ENCODE results near the gene DPEP3.

Gene DPEP3

DNA sequence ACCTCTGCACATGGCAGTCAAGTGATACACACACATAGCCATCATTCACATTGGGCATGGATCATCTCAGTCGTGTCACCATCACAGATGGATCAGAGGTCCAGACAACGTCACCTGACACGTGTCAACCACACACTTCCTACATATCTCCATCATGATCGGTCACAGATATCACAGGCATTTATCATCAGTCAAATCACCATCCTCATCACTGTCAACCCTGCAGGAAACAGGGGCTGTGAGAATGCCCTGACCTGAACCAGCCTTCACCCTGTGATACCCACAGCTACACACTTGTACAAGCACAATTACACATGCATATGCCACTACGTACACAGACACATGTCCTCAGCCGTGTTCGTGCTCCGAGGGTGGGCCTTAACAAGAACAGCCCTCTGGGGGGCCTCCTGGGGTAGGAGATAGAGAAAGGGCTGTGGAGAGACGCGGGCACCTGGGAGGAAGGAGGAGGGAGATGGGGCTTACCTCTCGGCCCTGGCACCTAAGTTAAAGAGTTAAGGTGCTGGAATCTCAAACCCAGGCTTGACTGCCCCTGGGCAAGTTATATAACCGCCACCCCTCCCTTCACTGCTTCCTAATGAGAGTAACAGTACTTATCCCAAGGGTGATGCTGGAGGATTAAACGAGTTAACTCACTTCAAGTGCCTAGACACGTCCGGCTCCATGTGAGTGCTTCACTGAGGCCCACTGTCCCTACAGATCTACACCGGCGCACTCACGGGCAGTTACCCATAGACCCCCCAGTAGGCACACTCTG lies 12.9 kb downstream of the DPEP3 start:
- no peak for DNase-seq (ENCODE audit: low read depth in 1 of 2, low spot score in 1 of 2)

DNA sequence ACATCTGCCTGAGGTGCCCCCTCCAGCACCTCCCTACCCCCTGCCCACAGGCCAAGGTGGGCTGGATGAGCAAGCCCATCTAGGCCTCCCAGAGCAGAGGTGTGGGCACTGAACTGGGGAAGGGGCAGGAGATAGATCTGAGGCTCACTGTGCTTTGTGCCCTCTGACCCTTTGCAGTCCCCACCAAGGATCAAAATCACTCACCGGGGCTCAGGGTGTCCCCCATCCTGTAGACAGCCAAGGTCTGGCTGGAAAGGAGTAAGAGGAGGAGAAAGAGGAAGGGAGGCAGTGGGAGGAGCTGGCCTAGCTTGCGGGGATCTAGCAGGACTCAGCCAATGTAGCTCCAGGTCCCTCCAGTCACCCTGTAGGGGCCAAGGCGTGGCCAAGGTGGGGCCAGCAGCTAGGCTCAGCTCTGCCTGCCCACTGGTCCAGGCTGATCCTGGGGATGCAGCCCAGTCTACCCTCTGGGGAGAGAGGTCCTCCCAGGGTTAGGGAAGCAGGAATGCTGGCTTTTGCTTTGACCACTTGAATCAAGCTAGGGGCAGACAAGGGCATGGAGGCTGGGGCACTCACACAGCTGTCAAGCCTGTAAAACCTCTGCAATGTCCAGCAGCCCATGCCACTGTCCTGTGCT lies 13.6 kb downstream of the DPEP3 start:
- DNase-seq (ENCODE audit: low read depth in 1 of 2, low spot score in 1 of 2): no peak

DNA sequence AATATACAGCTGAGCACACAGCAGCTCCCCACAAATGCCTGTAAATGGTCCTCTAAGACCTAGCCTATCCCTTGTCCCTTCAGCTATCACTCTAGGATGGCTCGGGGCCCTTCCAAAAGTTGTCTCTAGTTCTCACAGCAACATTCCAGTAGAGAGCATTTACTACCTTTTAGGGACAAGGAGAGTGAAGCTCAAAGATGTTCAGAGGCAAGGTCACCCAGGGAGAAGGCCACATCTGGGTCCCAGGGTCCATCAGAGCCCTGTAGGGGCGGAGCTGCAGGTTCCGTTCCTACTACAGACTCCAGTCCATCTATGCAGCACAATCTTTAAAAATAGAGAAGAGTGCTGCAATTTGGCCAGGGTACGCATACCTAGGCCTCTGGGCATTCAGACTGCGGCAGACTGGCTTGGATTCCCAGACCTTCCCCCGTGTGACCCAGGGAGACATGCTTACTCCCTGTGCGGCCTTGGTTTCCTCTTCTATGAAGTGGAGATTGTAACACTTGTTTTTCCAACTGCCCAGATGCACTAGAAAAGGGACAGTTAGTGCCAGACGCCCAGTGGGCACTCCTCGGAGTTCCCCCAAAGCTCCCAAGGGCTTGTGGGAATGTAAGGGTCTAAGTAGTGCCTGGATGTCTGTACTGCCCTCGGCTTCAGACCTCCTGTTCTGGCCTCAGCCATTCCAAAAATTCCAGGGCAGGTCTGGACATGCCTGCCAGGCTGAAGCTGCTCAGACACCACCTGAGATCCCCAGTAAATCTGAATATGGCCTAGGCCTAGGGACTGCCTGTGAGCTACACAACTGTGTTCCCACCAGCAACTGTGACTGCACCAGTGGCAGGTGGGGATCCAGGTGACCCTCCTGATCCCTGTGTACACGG lies 14.4 kb downstream of the DPEP3 start:
- no peak for DNase-seq (ENCODE audit: low read depth in 1 of 2, low spot score in 1 of 2)

DNA sequence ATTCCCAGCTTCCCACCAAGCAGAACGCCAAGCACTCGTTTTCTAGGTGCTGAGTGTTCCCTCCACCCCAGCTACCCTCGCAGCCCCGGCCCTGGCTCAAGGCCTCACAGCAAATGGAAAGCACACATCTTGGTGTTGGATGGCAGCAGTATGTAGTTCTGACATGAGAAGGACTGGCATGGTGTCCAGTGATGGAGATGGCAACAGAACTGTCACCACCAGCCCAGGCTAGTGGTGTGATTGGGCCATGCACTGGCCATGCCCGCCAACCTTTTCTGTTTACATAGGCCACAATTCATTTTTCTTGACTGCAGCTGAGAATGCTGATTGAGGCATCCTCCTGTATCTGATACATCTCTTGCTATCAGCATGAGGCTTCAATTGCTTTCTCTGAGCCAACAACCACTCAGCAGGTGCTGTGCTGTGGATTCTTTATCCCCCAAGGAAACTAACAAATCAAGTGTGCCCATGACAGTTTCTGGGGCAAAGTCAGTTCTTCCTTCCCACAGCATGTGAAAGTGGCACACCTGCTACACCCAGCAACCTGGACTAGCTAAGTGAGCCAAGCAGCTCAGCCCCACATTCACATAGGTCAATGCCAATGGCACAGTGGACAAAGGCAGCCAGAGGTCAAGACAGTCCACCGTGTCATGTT lies 15.7 kb downstream of the DPEP3 start:
- no peak for DNase-seq (ENCODE audit: low read depth in 1 of 2, low spot score in 1 of 2)

DNA sequence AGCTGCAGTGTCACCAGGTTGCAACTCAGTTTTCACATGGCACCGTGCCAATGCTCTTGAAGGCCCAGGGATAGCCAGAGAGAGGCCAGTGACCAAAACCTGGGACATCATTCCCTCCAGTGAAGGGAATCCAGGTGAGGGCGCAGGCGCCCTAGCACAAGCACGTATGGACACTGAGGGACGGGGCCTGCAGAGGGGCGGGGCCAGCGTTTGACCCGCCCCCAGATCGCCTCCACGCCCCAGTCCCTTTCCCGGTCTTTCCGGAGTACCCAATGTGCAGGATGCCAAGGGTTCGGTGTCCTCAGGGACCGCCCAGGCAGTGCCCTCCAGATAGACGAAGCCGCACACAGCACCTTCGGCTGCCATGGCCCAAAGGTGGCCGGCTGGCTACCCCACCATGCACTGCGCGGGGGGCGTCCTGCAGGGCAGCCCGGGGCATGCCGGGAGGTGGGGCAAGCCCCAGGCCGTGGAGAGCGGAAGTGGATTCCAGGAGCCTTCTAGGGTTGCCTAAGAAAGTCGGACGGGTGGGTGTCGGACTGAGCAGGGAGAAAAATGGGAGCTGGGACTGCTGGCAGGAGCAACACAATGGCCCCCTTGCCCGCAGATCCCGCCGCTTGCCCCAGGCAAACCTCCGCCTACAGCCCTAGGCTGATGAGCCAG lies 16.5 kb downstream of the DPEP3 start:
- no peak for DNase-seq (ENCODE audit: low read depth in 1 of 2, low spot score in 1 of 2)

DNA sequence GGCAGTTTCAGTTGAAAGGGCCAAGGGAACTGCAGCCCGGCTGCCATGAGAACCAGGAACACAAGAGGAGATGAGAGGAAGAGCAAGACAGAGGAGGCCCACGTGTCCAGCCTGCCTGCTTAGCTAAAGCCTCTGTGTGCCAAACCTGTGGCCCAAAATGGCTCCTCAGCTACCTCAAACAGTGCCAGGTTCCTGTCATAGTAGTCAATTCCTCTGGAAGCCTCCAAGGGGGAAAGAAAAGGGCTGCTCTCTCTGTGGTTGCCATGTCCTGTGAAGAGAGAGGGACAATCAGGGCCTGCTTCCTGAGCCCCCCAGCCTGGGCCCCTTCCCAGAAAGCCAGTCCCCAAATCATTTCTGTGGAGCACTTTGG lies 17.0 kb downstream of the DPEP3 start:
- no peak for DNase-seq (ENCODE audit: low read depth in 1 of 2, low spot score in 1 of 2)

DNA sequence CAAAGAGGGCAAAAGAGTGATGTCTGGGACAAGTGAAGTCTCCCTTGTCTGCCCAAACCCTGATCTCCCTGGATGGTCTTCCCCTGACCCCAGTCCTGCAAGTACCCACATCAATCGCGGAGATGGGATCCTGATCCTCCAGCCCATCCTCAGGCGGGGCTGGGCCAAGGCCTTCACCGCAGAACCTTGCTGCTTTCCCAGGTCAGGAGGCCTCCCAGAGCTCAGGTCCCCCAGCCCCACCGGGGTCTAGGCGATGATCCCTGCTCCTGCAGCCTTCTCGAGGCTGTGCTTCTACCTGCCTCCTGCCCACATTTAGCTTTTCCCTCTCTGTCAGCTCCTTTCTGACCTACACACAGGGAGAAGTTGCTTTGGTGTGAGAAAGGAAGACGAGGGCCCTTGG lies 18.2 kb downstream of the DPEP3 start:
- DNase-seq (ENCODE audit: low read depth in 1 of 2, low spot score in 1 of 2): no peak

DNA sequence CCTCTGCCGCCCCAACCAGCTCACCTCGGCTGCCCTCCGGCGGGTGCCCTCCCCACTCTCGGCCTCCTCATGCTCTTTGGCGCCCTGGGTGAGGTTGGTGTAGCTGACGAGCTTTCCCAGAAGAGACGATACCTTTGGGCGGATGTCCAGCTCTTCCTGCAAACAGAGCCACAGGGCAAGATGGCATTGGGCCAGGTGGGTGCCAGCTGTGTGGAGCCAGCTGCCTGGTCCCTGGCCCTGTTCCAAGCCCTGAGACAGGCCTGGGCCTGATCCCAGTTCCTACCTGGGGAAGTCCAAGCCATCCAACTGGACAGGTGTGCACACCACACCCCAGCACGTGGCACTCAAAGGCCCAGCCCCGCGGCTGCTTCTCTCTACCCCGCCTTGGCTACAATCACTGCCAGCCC lies 18.7 kb downstream of the DPEP3 start:
- DNase-seq (ENCODE audit: low read depth in 1 of 2, low spot score in 1 of 2): no peak

DNA sequence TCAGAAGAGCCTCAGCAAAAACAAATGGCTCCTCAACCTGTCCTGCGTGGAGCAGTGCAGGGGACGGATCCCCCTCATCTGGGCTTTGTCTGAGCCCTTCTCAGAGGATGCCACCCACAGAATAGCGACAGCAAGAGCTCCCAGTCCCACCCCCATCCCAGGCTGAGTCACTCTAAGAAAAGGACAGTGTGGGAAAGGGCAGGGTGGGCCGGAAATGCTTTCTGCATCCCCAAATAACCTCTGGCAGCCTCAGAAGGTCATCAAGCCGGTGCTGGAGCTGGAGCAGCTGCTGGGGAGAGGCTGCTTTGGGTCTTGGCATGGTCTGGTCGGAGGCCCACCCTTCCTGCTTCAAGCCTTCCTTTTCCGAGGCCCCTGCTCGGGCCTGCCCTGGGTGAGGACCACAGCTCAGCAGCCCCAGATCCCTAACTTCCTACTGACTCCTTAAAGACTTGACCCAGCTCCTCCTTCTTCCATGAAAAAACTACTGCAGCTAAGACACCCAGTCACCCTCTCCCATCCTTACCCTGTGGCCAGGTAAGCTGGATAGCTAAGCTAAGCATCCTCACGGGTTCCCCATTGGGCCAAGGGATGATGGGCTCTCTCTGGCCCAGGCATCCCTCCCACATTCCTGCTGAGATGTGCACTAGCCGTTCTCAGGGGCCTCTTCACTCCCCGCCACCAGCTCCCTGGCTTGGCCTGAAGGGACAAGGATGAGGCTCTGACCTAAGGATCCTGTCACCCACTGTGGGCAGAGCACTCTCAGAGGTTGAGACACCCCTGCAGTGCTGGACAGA lies 20.6 kb downstream of the DPEP3 start:
- DNase-seq (ENCODE audit: low read depth in 1 of 2, low spot score in 1 of 2): no peak

DNA sequence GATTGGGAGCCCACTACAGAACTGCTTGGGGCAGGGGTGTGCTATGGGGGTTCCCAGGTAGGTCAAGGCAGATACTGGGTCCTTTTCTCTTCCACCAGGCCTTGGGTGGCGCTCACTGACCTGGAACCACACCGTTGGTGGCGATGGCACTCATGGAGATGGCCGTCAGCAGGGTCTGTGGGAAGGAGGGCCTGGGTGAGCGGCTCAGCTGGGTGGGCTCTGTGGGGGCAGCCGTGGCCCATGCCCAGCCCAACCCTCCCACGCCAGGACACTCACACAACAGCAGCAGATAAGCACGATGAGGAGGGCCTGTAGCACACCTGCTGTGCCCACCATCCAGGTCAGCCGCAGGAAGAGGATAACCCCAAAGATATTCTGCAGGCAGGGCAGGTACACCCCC lies 22.7 kb downstream of the DPEP3 start:
- no peak for DNase-seq (ENCODE audit: low read depth in 1 of 2, low spot score in 1 of 2)

DNA sequence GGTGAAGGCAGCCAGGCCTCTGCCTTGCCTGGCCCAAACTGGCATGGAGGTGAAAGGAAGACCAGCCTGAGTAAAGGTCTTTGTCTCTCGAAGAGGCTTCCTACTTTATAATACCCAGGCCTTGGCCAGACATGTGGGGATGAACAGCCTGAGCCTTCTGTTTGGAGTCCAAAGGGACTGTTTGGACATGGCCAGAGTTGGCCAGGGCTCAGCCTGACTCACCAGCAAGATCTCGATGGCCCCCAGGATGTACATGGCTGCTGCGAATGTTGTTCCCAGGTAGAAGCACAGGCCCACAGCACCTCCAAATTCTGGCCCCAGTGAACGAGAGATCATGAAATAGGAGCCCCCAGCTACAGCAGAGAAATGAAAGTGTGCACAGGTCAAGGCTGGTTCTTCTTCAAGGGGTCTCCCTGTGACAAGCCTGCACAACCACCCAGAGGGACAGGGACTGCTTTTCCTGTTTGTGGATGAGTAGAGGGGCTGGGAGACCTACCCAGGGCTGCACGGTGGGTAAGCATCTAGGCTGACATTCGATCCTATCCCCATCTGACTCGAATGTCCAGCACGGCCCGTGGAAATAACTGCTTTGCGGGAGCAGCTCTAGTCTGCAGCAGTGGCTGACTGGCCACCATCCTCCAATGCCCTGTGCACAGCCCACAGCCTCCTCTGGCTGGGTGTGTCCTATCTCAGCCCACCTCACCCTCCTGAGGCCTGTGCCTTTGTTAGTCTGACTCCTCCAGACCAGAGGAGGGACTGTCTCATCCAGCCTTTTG lies 25.7 kb downstream of the DPEP3 start:
- DNase-seq (ENCODE audit: low read depth in 1 of 2, low spot score in 1 of 2): no peak

DNA sequence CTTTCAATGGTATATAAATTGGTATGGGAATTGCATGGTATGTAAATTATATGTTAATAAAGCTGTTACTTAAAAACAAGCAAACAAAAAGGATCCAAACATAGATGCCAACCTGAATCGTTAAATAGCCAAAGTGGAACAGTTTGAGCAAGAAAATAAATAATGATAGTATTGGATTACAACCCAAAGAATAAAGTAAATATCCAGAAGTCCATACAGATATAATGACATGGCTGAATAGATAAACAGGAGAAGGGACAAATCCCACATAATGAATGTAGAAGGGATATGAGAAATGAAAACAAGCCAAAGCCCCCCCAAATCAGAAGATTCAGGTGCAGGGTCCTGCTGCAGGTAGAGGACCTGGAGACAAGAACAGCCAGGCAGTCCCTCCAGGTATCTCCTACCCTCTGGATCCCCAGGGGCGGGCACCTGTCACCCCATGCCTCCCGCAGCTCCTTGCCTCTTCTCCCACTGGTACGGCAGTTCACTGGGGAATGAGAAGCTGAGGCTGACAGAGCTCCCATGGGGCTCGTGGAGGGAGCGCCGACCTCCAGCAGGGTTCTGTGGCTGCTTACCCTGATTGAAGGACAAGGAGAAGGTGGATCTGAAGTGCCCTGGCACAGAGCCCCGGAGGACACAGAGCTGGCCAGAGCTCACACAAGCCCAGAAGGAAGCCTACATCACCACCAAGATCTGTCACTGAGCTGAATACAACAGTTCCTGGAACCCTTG lies 26.5 kb downstream of the DPEP3 start:
- DNase-seq (ENCODE audit: low read depth in 1 of 2, low spot score in 1 of 2): no peak

DNA sequence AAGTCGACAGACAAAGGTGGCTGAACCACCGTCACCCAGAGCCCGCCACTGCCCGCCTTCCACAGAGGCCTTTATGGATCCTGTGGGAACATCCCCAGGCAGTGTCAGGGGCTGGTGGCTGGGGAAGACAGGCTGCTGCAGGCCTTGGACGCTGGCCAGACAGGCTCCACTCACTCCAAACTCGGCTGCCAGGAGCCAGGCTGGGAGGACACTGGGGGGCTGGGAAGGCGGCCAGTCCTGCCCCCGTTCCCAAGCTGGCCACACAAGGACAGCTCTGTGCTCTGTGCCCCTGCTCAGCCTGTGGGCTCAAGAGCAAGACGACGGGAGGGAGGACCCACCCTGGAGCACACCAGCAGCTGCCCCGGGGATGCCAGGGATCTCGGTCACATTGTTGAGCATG lies 28.8 kb downstream of the DPEP3 start:
- no peak for DNase-seq (ENCODE audit: low read depth in 1 of 2, low spot score in 1 of 2)

DNA sequence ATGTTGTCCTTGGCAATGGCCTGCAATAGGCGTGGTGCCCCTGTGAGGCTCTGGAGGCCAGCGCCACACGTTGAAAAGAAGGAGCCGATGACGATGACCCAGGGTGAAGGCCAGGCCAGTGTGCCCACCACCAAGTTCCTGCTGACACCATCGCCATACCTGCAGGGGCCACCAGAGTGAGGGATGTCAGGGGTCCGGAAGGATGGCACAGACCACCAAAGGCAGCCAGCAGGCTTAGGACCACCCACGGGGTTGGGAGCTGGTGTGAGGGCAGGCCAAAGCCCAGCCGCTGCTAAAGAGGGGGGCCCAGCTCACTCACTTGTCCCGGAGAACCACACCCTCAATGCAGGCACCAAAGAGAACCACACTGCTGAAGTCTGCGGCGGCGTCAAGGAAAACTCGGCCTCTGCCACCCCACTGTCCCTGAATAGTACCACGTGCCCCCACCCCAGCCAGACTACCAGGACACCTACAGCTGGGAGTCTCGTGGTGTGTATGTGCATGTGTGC lies 29.9 kb downstream of the DPEP3 start:
- no peak for DNase-seq (ENCODE audit: low read depth in 1 of 2, low spot score in 1 of 2)

DNA sequence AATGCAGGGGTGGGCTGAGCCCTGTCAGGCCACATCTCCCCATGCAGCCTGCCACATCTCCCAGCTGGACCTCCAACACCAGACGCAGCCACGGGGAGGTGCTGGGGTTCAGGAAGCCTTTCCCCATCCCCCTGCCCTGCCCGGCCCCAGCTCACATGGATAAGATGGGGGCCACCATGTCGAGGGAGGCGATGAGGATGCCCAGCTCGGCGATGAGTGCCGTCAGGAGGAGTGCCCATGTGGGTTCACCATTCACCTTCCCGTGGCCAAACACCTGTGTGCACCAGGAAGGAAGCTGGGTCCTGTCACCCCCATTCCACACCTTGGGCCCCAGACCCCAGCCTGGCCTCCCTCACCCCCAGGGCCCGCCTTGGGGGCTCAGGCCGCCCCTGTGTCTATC lies 30.7 kb downstream of the DPEP3 start:
- no peak for DNase-seq (ENCODE audit: low read depth in 1 of 2, low spot score in 1 of 2)

DNA sequence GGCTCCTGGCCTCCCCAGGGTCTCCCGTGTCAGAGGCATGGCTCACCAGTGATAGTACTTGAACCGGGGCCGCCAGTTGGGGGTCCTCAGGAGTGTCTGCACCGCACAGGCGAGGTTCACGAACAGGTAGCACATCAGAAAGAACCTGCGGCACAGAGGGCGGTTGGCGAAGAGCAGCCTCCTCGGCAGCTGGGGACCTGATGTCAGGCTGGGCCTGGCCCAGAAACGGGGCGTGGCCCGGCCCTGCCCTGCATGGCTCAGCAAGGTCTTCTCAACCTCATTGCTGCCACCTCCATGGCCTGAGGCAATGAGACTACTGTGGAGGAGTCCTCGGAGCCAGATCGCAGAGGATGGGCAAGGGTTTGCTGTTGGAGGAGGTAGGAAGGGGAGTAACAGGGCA lies 32.3 kb downstream of the DPEP3 start:
- no peak for DNase-seq (ENCODE audit: low read depth in 1 of 2, low spot score in 1 of 2)

DNA sequence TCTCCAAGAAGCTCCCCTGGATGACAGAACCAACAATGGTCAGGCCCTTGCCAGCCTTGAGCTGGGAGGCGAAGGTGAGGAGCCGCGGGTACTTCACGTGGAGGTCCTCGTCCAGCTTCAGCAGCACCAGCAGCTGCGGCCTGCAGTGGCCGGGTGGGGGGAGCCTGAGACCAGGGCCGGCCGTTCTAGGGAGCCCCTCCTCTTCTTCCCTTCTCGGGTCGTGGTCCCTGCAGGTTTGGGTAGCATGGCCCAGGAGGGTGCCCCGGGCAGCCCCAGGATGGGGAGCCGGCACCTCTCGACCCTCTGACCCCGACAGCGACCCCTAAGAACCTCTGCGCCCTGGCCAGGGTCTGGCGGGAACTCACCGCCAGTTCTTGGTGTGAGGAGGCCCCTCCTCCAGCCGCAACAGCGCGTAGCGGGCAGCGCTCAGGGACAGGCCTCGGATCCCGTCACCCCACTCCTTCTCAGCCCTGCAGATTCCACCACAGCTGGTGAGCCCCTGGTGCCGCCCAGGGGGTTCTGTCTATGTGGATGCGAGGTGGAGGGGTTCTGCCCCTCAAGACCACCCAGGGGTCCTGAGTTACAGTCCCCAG lies 33.2 kb downstream of the DPEP3 start:
- no peak for DNase-seq (ENCODE audit: low read depth in 1 of 2, low spot score in 1 of 2)

DNA sequence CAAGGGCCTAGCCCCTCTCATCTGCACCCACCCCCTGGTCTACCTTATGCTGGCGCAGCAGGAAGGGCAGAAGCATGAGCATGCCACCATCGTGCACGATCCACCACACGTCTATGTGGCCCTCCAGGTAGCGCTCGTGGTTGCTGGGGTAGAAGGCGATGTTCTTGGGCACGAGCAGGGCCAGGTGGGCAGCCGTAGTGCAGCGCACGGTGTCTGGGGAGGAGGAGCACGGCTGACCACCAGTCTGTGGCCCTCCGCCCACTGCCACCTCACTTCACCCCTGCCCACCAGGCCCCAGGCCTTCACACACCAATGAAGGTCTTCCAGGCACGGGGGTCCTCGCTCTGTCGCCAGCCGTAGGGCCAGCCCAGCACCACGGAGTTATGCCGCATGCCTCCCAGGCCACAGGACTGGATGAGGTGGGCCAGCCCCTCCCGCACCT lies 34.1 kb downstream of the DPEP3 start:
- no peak for DNase-seq (ENCODE audit: low read depth in 1 of 2, low spot score in 1 of 2)
